ENCODE measurements around the gene UQCC5.

The UQCC5 gene

GRCh38 chr3:52498137-52499054 is 38.0 kb upstream of the UQCC5 start:
- no peak overlapping the region for H3K27ac ChIP-seq (ENCODE audit: extremely low read depth, low read depth, low read length)
- ChIA-PET CTCF (interaction anchor here (0.6 to 1.0 kb wide), 3 partner anchors 22 to 159 kb away, joined by 3 to 4 read pairs (median 3); no protein-coding TSS in a partner anchor), POLR2A (no interaction called here)
- H3K36me3 ChIP-seq (ENCODE audit: control insufficient read depth in 2 of 2, insufficient read depth in 1 of 2, low read length in 2 of 2), result no peaks in the 10 kb centered on the region
- no peaks in the 10 kb centered on the region for H3K9me3 ChIP-seq (ENCODE audit: control insufficient read depth, insufficient read depth, low read depth, low read length)
- TF ChIP-seq HOXA7 (CRISPR knock-in tag; IDR thresholded peaks at IDR 0.05; ENCODE audit: borderline replicate concordance), result no peak
- TF ChIP-seq ZNF558 (tag by site-specific recombination; IDR thresholded peaks at IDR 0.05), result no peak
- no peak for TF ChIP-seq ZNF571 (tag by site-specific recombination; IDR thresholded peaks at IDR 0.05)
- no peak for TF ChIP-seq KLF16 (tag by site-specific recombination; IDR thresholded peaks at IDR 0.05)
- no peak for TF ChIP-seq ZNF664 (tag by site-specific recombination; IDR thresholded peaks at IDR 0.05)
- TF ChIP-seq ZNF610 (tag by site-specific recombination; IDR thresholded peaks at IDR 0.05; ENCODE audit: borderline replicate concordance), result no peak
- no peak for TF ChIP-seq ZNF600 (tag by site-specific recombination; IDR thresholded peaks at IDR 0.05)
- TF ChIP-seq ZNF266 (tag by site-specific recombination; IDR thresholded peaks at IDR 0.05; ENCODE audit: low read depth), result no peak
- TF ChIP-seq ZNF416 (tag by site-specific recombination; IDR thresholded peaks at IDR 0.05), result no peak
- no peak for TF ChIP-seq ZBTB7A (tag by site-specific recombination; IDR thresholded peaks at IDR 0.05; ENCODE audit: low read depth)
- TF ChIP-seq, protein P1, sequence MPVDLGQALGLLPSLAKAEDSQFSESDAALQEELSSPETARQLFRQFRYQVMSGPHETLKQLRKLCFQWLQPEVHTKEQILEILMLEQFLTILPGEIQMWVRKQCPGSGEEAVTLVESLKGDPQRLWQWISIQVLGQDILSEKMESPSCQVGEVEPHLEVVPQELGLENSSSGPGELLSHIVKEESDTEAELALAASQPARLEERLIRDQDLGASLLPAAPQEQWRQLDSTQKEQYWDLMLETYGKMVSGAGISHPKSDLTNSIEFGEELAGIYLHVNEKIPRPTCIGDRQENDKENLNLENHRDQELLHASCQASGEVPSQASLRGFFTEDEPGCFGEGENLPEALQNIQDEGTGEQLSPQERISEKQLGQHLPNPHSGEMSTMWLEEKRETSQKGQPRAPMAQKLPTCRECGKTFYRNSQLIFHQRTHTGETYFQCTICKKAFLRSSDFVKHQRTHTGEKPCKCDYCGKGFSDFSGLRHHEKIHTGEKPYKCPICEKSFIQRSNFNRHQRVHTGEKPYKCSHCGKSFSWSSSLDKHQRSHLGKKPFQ (tag by site-specific recombination; IDR thresholded peaks at IDR 0.05), result no peak
- no peak for TF ChIP-seq SALL2 (tag by site-specific recombination; IDR thresholded peaks at IDR 0.05; ENCODE audit: borderline replicate concordance)
- TF ChIP-seq HOXD13 (CRISPR knock-in tag; IDR thresholded peaks at IDR 0.05; ENCODE audit: borderline replicate concordance), result no peak
- TF ChIP-seq ZNF138 (tag by site-specific recombination; IDR thresholded peaks at IDR 0.05; ENCODE audit: borderline replicate concordance), result no peak
- TF ChIP-seq ZNF274 (IDR thresholded peaks at IDR 0.05; ENCODE audit: low read length), result no peak
- TF ChIP-seq ZNF274 (tag by site-specific recombination; IDR thresholded peaks at IDR 0.05; ENCODE audit: borderline replicate concordance), result no peak
- TF ChIP-seq ZBTB20 (tag by site-specific recombination; IDR thresholded peaks at IDR 0.05), result no peak
- no peak for TF ChIP-seq ZBTB8A (tag by site-specific recombination; IDR thresholded peaks at IDR 0.05)
- H3K4me3 ChIP-seq (ENCODE audit: low read depth, low read length), result no peak overlapping the region
- no peaks in the 10 kb centered on the region for H3K4me1 ChIP-seq (ENCODE audit: control insufficient read depth, insufficient read depth, low read length)

- POLR2A ChIA-PET, result no interaction called here
- no peaks in the 10 kb centered on the region for H3K36me3 ChIP-seq (ENCODE audit: control insufficient read depth in 2 of 2, insufficient read depth in 1 of 2, low read length in 2 of 2)
Observed at GRCh38 chr3:52501046-52501445, 35.4 kb upstream of the UQCC5 start.

More at GRCh38 chr3:52501046-52501445, 35.4 kb upstream of the UQCC5 start:
- no peaks in the 10 kb centered on the region for H3K9me3 ChIP-seq (ENCODE audit: control insufficient read depth, insufficient read depth, low read depth, low read length)
- no peak overlapping the region for H3K4me3 ChIP-seq (ENCODE audit: low read depth, low read length)
- CTCF ChIA-PET, result no interaction called here
- H3K4me1 ChIP-seq (ENCODE audit: control insufficient read depth, insufficient read depth, low read length), result no peaks in the 10 kb centered on the region
- no peak overlapping the region for H3K27ac ChIP-seq (ENCODE audit: extremely low read depth, low read depth, low read length)
- TF ChIP-seq ZNF677 (tag by site-specific recombination; IDR thresholded peaks at IDR 0.05) (no peak), ZNF580 (tag by site-specific recombination; IDR thresholded peaks at IDR 0.05) (no peak), ZNF623 (tag by site-specific recombination; IDR thresholded peaks at IDR 0.05) (no peak), ZNF341 (tag by site-specific recombination; IDR thresholded peaks at IDR 0.05; ENCODE audit: low read depth) (no peak)
- TF ChIP-seq, protein P2, sequence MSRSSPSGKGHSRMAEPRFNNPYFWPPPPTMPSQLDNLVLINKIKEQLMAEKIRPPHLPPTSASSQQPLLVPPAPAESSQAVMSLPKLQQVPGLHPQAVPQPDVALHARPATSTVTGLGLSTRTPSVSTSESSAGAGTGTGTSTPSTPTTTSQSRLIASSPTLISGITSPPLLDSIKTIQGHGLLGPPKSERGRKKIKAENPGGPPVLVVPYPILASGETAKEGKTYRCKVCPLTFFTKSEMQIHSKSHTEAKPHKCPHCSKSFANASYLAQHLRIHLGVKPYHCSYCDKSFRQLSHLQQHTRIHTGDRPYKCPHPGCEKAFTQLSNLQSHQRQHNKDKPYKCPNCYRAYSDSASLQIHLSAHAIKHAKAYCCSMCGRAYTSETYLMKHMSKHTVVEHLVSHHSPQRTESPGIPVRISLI (tag by site-specific recombination; IDR thresholded peaks at IDR 0.05), result no peak
